ENCODE results near the gene GNE. TPM values are rescaled to one million over a fixed set of nuclear protein-coding genes. Genes with fewer than 3 reads are reported as not detected.
"Not testable (repeated sequence)": the region's sequence is repeated elsewhere in the genome, so short reads cannot be mapped to it uniquely, and the experiment has no call there.

The GNE gene
- total RNA-seq, 1 experiment from 2014 or later = 10.9 TPM

GRCh38 chr9:36189976-36190375, 68.3 kb downstream of the GNE start:
- Histone ChIP-seq H3K4me1 (ENCODE audit: insufficient read depth, low read length) (peaks cover 17% of the 10 kb centered on the region), H3K27ac (ENCODE audit: low read length) (peak overlapping the region; percentile 66), H3K79me2 (ENCODE audit: low read length) (peaks cover 43% of the 10 kb centered on the region), H3K9me2 (replicated peaks; ENCODE audit: low read length) (no peaks in the 10 kb centered on the region), H3K9me3 (ENCODE audit: low read length) (no peaks in the 10 kb centered on the region), H3K27me3 (ENCODE audit: low read length) (no peaks in the 10 kb centered on the region), H2AFZ (ENCODE audit: low read length) (peak overlapping the region; percentile 88), H3K36me3 (ENCODE audit: low read depth, low read length) (no peaks in the 10 kb centered on the region; the same call in 1 of the 2 replicates), H3K9ac (ENCODE audit: low read length) (peak overlapping the region; percentile 99), H4K20me1 (ENCODE audit: low read length) (peaks cover 32% of the 10 kb centered on the region), H3K4me3 (ENCODE audit: low read length) (peak overlapping the region; percentile 96), H3F3A (ENCODE audit: low read length, unreplicated experiment) (no peaks in the 10 kb centered on the region), H3K4me2 (ENCODE audit: low read length) (peak overlapping the region; percentile 94)
- TF ChIP-seq EZH2phosphoT487 (IDR thresholded peaks at IDR 0.05; ENCODE audit: borderline replicate concordance, low read length) (no peak), EZH2 (IDR thresholded peaks at IDR 0.05; ENCODE audit: low read length, unreplicated experiment) (no peak)
- TF ChIP-seq, protein P1, sequence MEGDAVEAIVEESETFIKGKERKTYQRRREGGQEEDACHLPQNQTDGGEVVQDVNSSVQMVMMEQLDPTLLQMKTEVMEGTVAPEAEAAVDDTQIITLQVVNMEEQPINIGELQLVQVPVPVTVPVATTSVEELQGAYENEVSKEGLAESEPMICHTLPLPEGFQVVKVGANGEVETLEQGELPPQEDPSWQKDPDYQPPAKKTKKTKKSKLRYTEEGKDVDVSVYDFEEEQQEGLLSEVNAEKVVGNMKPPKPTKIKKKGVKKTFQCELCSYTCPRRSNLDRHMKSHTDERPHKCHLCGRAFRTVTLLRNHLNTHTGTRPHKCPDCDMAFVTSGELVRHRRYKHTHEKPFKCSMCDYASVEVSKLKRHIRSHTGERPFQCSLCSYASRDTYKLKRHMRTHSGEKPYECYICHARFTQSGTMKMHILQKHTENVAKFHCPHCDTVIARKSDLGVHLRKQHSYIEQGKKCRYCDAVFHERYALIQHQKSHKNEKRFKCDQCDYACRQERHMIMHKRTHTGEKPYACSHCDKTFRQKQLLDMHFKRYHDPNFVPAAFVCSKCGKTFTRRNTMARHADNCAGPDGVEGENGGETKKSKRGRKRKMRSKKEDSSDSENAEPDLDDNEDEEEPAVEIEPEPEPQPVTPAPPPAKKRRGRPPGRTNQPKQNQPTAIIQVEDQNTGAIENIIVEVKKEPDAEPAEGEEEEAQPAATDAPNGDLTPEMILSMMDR (conservative IDR thresholded peaks at IDR 0.05; ENCODE audit: low read depth, low read length) = no peak
- POLR2A ChIA-PET (ENCODE audit: unreplicated experiment) = interaction anchor here (0.6 to 0.7 kb wide), 3 partner anchors 115 to 211 kb away, joined by 3 to 7 read pairs (median 4); no protein-coding TSS in a partner anchor
- intact Hi-C loops (cut with micrococcal nuclease) = no loop called here
- no TSS peak for BruUV-seq (replicated peaks)
- ATAC-seq (no peak), DNase-seq (no peak)
- CTCF ChIA-PET = interaction anchor here (0.7 to 1.8 kb wide), 3 partner anchors 24 to 160 kb away, joined by 4 to 7 read pairs (median 4); no protein-coding TSS in a partner anchor

GRCh38 chr9:36188212-36188611, 70.0 kb downstream of the GNE start:
- Histone ChIP-seq H3K27ac (ENCODE audit: low read length) (no peak overlapping the region), H3K36me3 (ENCODE audit: low read depth, low read length) (no peaks in the 10 kb centered on the region), H3K4me3 (ENCODE audit: low read length) (no peak overlapping the region), H3K9ac (ENCODE audit: low read length) (no peak overlapping the region), H3K79me2 (ENCODE audit: low read length) (peaks cover 25% of the 10 kb centered on the region), H3F3A (ENCODE audit: low read length, unreplicated experiment) (no peaks in the 10 kb centered on the region), H3K27me3 (ENCODE audit: low read length) (no peaks in the 10 kb centered on the region), H3K4me2 (ENCODE audit: low read length) (no peak overlapping the region), H2AFZ (ENCODE audit: low read length) (no peak overlapping the region), H3K4me1 (ENCODE audit: insufficient read depth, low read length) (peaks cover 17% of the 10 kb centered on the region), H3K9me2 (replicated peaks; ENCODE audit: low read length) (no peaks in the 10 kb centered on the region), H3K9me3 (ENCODE audit: low read length) (no peaks in the 10 kb centered on the region), H4K20me1 (ENCODE audit: low read length) (peaks cover 18% of the 10 kb centered on the region)
- no peak for ATAC-seq
- intact Hi-C loops (cut with micrococcal nuclease) = no loop called here
- CTCF ChIA-PET = no interaction called here
- POLR2A ChIA-PET (ENCODE audit: unreplicated experiment) = no interaction called here
- no TSS peak for BruUV-seq (replicated peaks)
- DNase-seq = no peak
- TF ChIP-seq EZH2 (IDR thresholded peaks at IDR 0.05; ENCODE audit: low read length, unreplicated experiment) (no peak), EZH2phosphoT487 (IDR thresholded peaks at IDR 0.05; ENCODE audit: borderline replicate concordance, low read length) (no peak)
- TF ChIP-seq, protein P1 (conservative IDR thresholded peaks at IDR 0.05; ENCODE audit: low read depth, low read length) = no peak

GRCh38 chr9:36187414-36187813, 70.8 kb downstream of the GNE start:
- Histone ChIP-seq H3K4me2 (ENCODE audit: low read length) (no peak overlapping the region), H3K27me3 (ENCODE audit: low read length) (no peaks in the 10 kb centered on the region), H3F3A (ENCODE audit: low read length, unreplicated experiment) (no peaks in the 10 kb centered on the region), H3K4me3 (ENCODE audit: low read length) (no peak overlapping the region), H3K9me3 (ENCODE audit: low read length) (no peaks in the 10 kb centered on the region), H3K4me1 (ENCODE audit: insufficient read depth, low read length) (peaks cover 9% of the 10 kb centered on the region), H3K36me3 (ENCODE audit: low read depth, low read length) (no peaks in the 10 kb centered on the region), H3K79me2 (ENCODE audit: low read length) (peaks cover 17% of the 10 kb centered on the region), H2AFZ (ENCODE audit: low read length) (no peak overlapping the region), H3K9me2 (replicated peaks; ENCODE audit: low read length) (no peaks in the 10 kb centered on the region), H3K27ac (ENCODE audit: low read length) (no peak overlapping the region), H3K9ac (ENCODE audit: low read length) (no peak overlapping the region), H4K20me1 (ENCODE audit: low read length) (peaks cover 10% of the 10 kb centered on the region)
- no peak for ATAC-seq
- TF ChIP-seq EZH2phosphoT487 (IDR thresholded peaks at IDR 0.05; ENCODE audit: borderline replicate concordance, low read length) (no peak), EZH2 (IDR thresholded peaks at IDR 0.05; ENCODE audit: low read length, unreplicated experiment) (no peak)
- TF ChIP-seq, protein P1 (conservative IDR thresholded peaks at IDR 0.05; ENCODE audit: low read depth, low read length) = no peak
- POLR2A ChIA-PET (ENCODE audit: unreplicated experiment) = no interaction called here
- BruUV-seq (replicated peaks) = no TSS peak
- intact Hi-C loops (cut with micrococcal nuclease) = no loop called here
- no peak for DNase-seq
- CTCF ChIA-PET = no interaction called here

DNA sequence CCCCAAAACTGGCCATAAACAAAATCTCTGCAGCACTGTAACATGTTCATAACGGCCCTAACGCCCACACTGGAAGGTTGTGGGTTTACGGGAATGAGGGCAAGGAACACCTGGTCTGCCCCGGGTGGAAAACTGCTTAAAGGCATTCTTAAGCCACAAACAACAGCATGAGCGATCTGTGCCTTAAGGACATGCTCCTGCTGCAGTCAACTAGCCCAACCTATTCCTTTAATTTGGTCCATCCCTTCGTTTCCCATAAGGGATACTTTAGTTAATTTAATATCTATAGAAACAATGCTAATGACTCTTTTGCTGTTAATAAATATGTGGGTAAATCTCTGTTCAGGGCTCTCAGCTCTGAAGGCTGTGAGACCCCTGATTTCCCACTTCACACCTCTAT, 78.0 kb downstream of the GNE start:
- H3F3A ChIP-seq (ENCODE audit: low read length, unreplicated experiment); BruUV-seq (replicated peaks); H3K9me3 ChIP-seq (ENCODE audit: low read length); H3K9ac ChIP-seq (ENCODE audit: low read length); H3K4me2 ChIP-seq (ENCODE audit: low read length); H3K27me3 ChIP-seq (ENCODE audit: low read length); POLR2A ChIA-PET (ENCODE audit: unreplicated experiment); H3K9me2 ChIP-seq (replicated peaks; ENCODE audit: low read length); H3K4me3 ChIP-seq (ENCODE audit: low read length); H4K20me1 ChIP-seq (ENCODE audit: low read length); DNase-seq; CTCF ChIA-PET; H3K4me1 ChIP-seq (ENCODE audit: insufficient read depth, low read length); intact Hi-C loops (cut with micrococcal nuclease); H3K36me3 ChIP-seq (ENCODE audit: low read depth, low read length); H2AFZ ChIP-seq (ENCODE audit: low read length); H3K79me2 ChIP-seq (ENCODE audit: low read length); ATAC-seq; H3K27ac ChIP-seq (ENCODE audit: low read length): not testable (repeated sequence)

Data from PC-3 (cell line).